HepG2 (cell line): Measurements from ENCODE around the gene ABT1. TPM values are rescaled to one million over a fixed set of nuclear protein-coding genes. Genes with fewer than 3 reads are reported as not detected.

Experiments
- BRD4 ChIP-seq: sonication (generic); formaldehyde crosslinking; IDR thresholded peaks from 2 replicates; pipeline ENCODE4 v1.4.0; 2020; ENCODE audit warnings: missing genetic modification reagents
- CEBPB ChIP-seq: IDR thresholded peaks from 2 replicates; pipeline ENCODE4 v1.6.1; 2011; ENCODE audit warnings: low read depth, low read length, improper control_type of control experiment, borderline replicate concordance
- FOXJ3 ChIP-seq: sonication (generic); formaldehyde crosslinking; IDR thresholded peaks from 2 replicates; pipeline ENCODE4 v1.4.0; 2020; ENCODE audit warnings: missing genetic modification reagents, mild to moderate bottlenecking, borderline replicate concordance
- GTF2F1 ChIP-seq: fragments of 150-350 bp; IDR thresholded peaks from 2 replicates; pipeline ENCODE4 v1.6.1; 2014; ENCODE audit warnings: low read length
- HDAC2 ChIP-seq: sonication (generic); formaldehyde crosslinking; IDR thresholded peaks from 2 replicates; pipeline ENCODE4 v1.4.0; 2020; ENCODE audit warnings: missing genetic modification reagents
- JARID2 ChIP-seq: sonication (generic); formaldehyde crosslinking; IDR thresholded peaks from 2 replicates; pipeline ENCODE4 v1.8.1; 2023; ENCODE audit warnings: missing genetic modification reagents, inconsistent platforms; ENCODE audit not compliant: insufficient replicate concordance
- KLF12 ChIP-seq: sonication (generic); formaldehyde crosslinking; IDR thresholded peaks from 2 replicates; pipeline ENCODE4 v1.4.0; 2020; ENCODE audit warnings: missing genetic modification reagents, borderline replicate concordance
- PHF5A ChIP-seq: IDR thresholded peaks from one replicate; pipeline ENCODE4 v1.6.1; 2018; ENCODE audit warnings: low read depth, missing genetic modification reagents; ENCODE audit not compliant: unreplicated experiment
- SALL1 ChIP-seq: sonication (generic); formaldehyde crosslinking; IDR thresholded peaks from 2 replicates; pipeline ENCODE4 v1.8.0; 2022; ENCODE audit warnings: mild to moderate bottlenecking, missing genetic modification reagents
- ZFP90 ChIP-seq: sonication (generic); formaldehyde crosslinking; IDR thresholded peaks from 2 replicates; pipeline ENCODE4 v1.8.0; 2022; ENCODE audit warnings: missing genetic modification reagents, mild to moderate bottlenecking, inconsistent platforms, borderline replicate concordance
- ZFX ChIP-seq: sonication (generic); formaldehyde crosslinking; IDR thresholded peaks from 2 replicates; pipeline ENCODE4 v1.4.0; 2020; ENCODE audit warnings: mild to moderate bottlenecking, low read depth, missing genetic modification reagents, moderate library complexity
- ZMYM3 ChIP-seq: sonication (generic); formaldehyde crosslinking; IDR thresholded peaks from 2 replicates; pipeline ENCODE4 v1.5.1; 2020; ENCODE audit warnings: mild to moderate bottlenecking, missing genetic modification reagents
- ZNF44 ChIP-seq: sonication (generic); formaldehyde crosslinking; IDR thresholded peaks from 2 replicates; pipeline ENCODE4 v1.5.1; 2020; ENCODE audit warnings: mild to moderate bottlenecking, missing genetic modification reagents
- ZNF557 ChIP-seq: sonication (generic); formaldehyde crosslinking; IDR thresholded peaks from 2 replicates; pipeline ENCODE4 v1.4.0; 2020; ENCODE audit warnings: missing genetic modification reagents
- ZNF567 ChIP-seq: sonication (generic); formaldehyde crosslinking; IDR thresholded peaks from 2 replicates; pipeline ENCODE4 v1.8.1; 2023; ENCODE audit warnings: mild to moderate bottlenecking, missing genetic modification reagents, borderline replicate concordance
- ZNF605 ChIP-seq: sonication (generic); formaldehyde crosslinking; IDR thresholded peaks from 2 replicates; pipeline ENCODE4 v1.8.0; 2022; ENCODE audit warnings: mild to moderate bottlenecking, missing genetic modification reagents
- ZNF652 ChIP-seq: IDR thresholded peaks from 2 replicates; pipeline ENCODE4 v1.6.1; 2016; ENCODE audit warnings: low read depth, borderline replicate concordance
- ZNF749 ChIP-seq: sonication (generic); formaldehyde crosslinking; IDR thresholded peaks from 2 replicates; pipeline ENCODE4 v1.8.0; 2022; ENCODE audit warnings: mild to moderate bottlenecking, missing genetic modification reagents, moderate library complexity, borderline replicate concordance
- polyA plus RNA-seq, 8 experiments: library from polyadenylated mRNA; depleted of rRNA in 3 of 8; stranded (reverse) in 7 of 8; unstranded in 1 of 8; fragments of >200 nt; fragmentation: Illumina TruSeq in 4 of 8; extraction: Trizol in 4 of 8; gene quantifications; 2 replicates each; pipeline versions ENCODE4 v1.2.1 to v1.2.3, GENCODE V29; 2011 to 2016; ENCODE audit warnings: low read depth in 4 of 8, missing spikeins in 1 of 8, mixed read lengths in 1 of 8; ENCODE audit not compliant: insufficient read depth in 1 of 8
- total RNA-seq, 5 experiments: library from RNA; depleted of rRNA; stranded (reverse); fragments of >200 nt; fragmentation: Illumina TruSeq; extraction: Trizol; gene quantifications; 2 replicates each; pipeline ENCODE4 v1.2.3, GENCODE V29; 2016; ENCODE audit warnings: low read depth in 1 of 5
- TF ChIP-seq, protein P1 (sequence below): sonication (generic); formaldehyde crosslinking; IDR thresholded peaks from 2 replicates; pipeline ENCODE4 v1.4.0; 2020; ENCODE audit warnings: missing genetic modification reagents, low read depth, mild to moderate bottlenecking, borderline replicate concordance
- TF ChIP-seq, protein P2 (sequence below): IDR thresholded peaks from 2 replicates; pipeline ENCODE4 v1.6.1; 2016; ENCODE audit warnings: missing compliant biosample characterization, missing genetic modification reagents, borderline replicate concordance
- TF ChIP-seq, protein P3 (sequence below), 2 experiments: fragments of 450-650 bp in 1 of 2; sonication (generic) in 1 of 2; formaldehyde crosslinking; IDR thresholded peaks; 2 replicates each; pipeline versions ENCODE4 v1.5.0 to v1.8.0; 2020 to 2022; ENCODE audit warnings: mild to moderate bottlenecking in 1 of 2, missing genetic modification reagents in 1 of 2
- TF ChIP-seq, protein P4 (sequence below): sonication (generic); formaldehyde crosslinking; IDR thresholded peaks from 2 replicates; pipeline ENCODE4 v1.5.1; 2020; ENCODE audit warnings: missing genetic modification reagents, mild to moderate bottlenecking, borderline replicate concordance

The ABT1 gene
- total and polyA plus RNA-seq, 2 of the 13 experiments (the other 11 are each of a cell fraction or from before 2014, with no cell fraction given), result 38.4 TPM

DNA sequence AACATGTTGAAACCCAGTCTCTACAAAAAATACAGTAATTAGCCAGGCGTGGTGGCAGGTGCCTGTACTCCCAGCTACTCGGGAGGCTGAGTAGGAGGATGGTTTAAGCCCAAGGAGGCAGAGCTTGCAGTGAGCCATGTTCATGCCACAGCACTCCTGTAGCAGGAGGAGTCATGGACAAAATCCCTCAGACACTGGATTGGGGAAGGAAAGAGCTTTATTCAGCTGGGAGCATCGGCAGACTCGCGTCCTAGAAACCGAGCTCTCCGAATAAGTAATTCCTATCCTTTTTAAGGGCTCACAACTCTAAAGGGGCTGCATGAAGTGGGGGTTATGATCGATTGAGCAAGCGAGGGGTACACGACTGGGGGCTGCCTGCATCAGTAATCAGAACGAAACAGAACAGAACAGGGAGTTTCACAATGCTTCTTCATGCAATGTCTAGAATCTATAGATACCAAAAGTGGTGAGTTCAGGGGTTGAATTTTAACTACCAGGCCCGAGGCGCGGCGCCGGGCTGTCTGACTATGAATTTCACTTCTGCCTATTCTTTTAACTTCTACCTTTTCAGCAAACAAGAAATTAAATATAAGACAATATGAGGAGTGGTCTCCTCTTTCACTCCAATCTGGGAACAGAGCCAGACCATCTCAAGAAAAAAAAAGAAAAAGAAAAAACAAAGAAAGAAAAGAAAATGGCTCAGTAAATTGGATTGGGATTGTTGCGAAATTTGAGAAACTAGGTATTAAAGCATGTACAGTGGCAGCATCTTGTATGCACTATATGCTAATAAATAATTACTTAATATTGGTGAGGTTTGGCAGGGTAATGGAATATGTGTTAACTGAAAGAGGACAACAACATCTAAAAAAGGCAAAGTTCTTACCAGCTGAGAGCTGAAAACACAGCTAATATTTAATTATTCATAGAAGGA lies 35.0 kb upstream of the ABT1 start (continued):
- TF ChIP-seq, protein P1, sequence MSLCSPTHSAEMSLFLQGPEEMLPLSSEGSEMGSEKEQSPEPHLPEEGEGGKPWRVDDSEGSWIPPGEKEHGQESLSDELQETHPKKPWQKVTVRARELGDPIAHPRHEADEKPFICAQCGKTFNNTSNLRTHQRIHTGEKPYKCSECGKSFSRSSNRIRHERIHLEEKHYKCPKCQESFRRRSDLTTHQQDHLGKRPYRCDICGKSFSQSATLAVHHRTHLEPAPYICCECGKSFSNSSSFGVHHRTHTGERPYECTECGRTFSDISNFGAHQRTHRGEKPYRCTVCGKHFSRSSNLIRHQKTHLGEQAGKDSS, result 0 out of 2 replicates have a peak, but pooled peaks have one; percentile 62
- 0 out of 2 replicates have a peak, but pooled peaks have one; percentile 59 for TF ChIP-seq ZNF44 (CRISPR knock-in tag)
- no peak for TF ChIP-seq FOXJ3 (CRISPR knock-in tag)
- 0 out of 2 replicates have a peak, but pooled peaks have one; percentile 54 for TF ChIP-seq BRD4 (CRISPR knock-in tag)
- TF ChIP-seq PHF5A (CRISPR knock-in tag), result no peak
- TF ChIP-seq, protein P2, sequence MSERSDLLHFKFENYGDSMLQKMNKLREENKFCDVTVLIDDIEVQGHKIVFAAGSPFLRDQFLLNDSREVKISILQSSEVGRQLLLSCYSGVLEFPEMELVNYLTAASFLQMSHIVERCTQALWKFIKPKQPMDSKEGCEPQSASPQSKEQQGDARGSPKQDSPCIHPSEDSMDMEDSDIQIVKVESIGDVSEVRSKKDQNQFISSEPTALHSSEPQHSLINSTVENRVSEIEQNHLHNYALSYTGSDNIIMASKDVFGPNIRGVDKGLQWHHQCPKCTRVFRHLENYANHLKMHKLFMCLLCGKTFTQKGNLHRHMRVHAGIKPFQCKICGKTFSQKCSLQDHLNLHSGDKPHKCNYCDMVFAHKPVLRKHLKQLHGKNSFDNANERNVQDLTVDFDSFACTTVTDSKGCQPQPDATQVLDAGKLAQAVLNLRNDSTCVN (CRISPR knock-in tag), result peak; percentile 61; the same call in 1 of the 2 replicates
- no peak for TF ChIP-seq ZNF749
- TF ChIP-seq GTF2F1, result no peak
- TF ChIP-seq HDAC2 (CRISPR knock-in tag), result peak; percentile 26; the same call in 1 of the 2 replicates
- no peak for TF ChIP-seq KLF12
- TF ChIP-seq, protein P3, sequence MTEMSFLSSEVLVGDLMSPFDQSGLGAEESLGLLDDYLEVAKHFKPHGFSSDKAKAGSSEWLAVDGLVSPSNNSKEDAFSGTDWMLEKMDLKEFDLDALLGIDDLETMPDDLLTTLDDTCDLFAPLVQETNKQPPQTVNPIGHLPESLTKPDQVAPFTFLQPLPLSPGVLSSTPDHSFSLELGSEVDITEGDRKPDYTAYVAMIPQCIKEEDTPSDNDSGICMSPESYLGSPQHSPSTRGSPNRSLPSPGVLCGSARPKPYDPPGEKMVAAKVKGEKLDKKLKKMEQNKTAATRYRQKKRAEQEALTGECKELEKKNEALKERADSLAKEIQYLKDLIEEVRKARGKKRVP (CRISPR knock-in tag; IDR thresholded peaks at IDR 0.05), result 0 out of 4 replicates have a peak, but pooled peaks of 1 of the 2 experiments have one; percentile 30
- TF ChIP-seq ZFP90 (CRISPR knock-in tag), result peak; percentile 77; the same call in 1 of the 2 replicates
- no peak for TF ChIP-seq ZNF652 (CRISPR knock-in tag)
- peak; percentile 47; the same call in 1 of the 2 replicates for TF ChIP-seq ZMYM3 (CRISPR knock-in tag)
- no peak for TF ChIP-seq JARID2 (CRISPR knock-in tag)
- no peak for TF ChIP-seq ZNF557 (CRISPR knock-in tag)
- peak; percentile 65 for TF ChIP-seq SALL1 (CRISPR knock-in tag)
- TF ChIP-seq, protein P4, sequence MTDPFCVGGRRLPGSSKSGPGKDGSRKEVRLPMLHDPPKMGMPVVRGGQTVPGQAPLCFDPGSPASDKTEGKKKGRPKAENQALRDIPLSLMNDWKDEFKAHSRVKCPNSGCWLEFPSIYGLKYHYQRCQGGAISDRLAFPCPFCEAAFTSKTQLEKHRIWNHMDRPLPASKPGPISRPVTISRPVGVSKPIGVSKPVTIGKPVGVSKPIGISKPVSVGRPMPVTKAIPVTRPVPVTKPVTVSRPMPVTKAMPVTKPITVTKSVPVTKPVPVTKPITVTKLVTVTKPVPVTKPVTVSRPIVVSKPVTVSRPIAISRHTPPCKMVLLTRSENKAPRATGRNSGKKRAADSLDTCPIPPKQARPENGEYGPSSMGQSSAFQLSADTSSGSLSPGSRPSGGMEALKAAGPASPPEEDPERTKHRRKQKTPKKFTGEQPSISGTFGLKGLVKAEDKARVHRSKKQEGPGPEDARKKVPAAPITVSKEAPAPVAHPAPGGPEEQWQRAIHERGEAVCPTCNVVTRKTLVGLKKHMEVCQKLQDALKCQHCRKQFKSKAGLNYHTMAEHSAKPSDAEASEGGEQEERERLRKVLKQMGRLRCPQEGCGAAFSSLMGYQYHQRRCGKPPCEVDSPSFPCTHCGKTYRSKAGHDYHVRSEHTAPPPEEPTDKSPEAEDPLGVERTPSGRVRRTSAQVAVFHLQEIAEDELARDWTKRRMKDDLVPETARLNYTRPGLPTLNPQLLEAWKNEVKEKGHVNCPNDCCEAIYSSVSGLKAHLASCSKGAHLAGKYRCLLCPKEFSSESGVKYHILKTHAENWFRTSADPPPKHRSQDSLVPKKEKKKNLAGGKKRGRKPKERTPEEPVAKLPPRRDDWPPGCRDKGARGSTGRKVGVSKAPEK (CRISPR knock-in tag), result 0 out of 2 replicates have a peak, but pooled peaks have one; percentile 35
- no peak for TF ChIP-seq ZNF567 (CRISPR knock-in tag)
- peak; percentile 78 for TF ChIP-seq CEBPB
- peak; percentile 60; the same call in 1 of the 2 replicates for TF ChIP-seq ZFX
- TF ChIP-seq ZNF605, result 0 out of 2 replicates have a peak, but pooled peaks have one; percentile 54
